ENCODE measurements around the gene GAS7. TPM values are rescaled to one million over a fixed set of nuclear protein-coding genes. Genes with fewer than 3 reads are reported as not detected.

Gene GAS7
- 0.49 and 3.7 TPM in 2 replicates for total RNA-seq

DNA sequence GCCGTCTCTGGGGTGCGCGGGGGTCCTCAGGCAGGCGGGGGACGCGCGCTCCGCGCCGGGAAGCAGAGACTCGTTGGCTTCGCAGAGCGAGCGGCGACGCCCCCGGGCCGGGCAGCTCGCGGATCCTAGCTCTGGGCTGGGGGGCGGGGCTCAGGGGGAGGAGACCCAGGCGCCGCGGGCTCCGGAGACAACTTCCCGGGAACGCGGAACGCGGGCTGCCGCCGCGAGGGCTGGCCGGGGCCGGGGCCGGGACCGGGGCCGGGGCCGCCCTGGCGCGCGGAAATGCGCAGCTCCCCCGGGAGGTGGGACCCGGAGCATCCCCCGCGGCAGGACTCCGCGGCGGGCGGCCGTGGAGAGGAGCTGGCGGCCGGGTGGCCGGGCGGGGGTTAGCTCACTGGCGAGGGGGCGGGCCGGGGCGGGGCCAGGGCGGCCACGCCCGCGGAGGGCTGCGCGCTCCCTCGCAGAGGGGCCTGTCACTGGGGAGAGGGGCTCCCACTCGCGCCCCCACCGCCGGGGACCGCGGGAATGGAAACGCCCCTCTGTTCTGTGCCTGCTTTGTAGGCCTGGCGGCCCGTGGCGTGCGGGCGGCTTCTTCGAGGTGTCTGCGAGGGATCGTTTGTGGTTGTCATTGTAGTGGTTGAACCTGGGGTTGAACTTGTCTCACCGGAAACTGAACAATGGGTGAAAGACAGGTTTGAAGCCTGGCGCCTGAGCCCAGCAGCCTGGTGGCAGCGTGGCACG is at the start of gene GAS7:
GAS7 (minus strand) TSS at position 98 of the 741 bp plus-strand sequence.

DNA sequence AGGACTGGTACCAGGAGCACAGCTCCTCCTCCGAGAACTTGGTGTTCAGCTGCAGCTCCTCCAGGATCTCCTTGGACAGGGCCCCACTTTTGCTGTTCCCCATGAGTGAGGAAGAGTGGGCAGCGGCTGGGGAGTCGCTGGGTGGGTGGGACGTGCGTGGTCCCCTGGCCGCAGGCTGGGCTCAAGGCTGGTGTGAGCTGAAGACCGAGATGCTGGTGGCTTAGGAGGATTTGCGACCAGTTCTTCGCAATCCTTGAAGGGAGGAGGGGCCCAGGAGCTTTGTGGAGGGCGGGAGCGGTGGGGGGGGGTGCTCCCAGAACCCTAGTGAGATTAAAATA is 293.4 kb downstream of the GAS7 start, which contains the start of gene RCVRN:
RCVRN (minus strand) TSS at position 194 of the 338 bp plus-strand sequence; CDS start at position 103, 91 bp downstream.

Other genes starting within 250 kb of the GAS7 start
- gene MYH13, start 174.4 kb upstream of the GAS7 start, total RNA-seq = not detected in 2 replicates
- gene MYH8, start 223.3 kb upstream of the GAS7 start, total RNA-seq = not detected in 2 replicates

All from bladder microvascular endothelial cell (primary cell).